Endothelial cell of umbilical vein (primary cell): Measurements from ENCODE around the gene MBTD1. TPM values are rescaled to one million over a fixed set of nuclear protein-coding genes. Genes with fewer than 3 reads are reported as not detected.

Source experiments
- BruUV-seq: library from RNA; stranded (reverse); fragments of 400-500 nt; replicated peaks from 2 replicates; lab custom pipeline; 2021; lab: Mats Ljungman, UMichigan
- CTCF ChIA-PET: fragments of 300-600, 350-600 bp; sonication (Branson Sonifier 250); formaldehyde crosslinking; loops from one replicate; lab custom pipeline; 2021; ENCODE audit warnings: antibody characterized with exemption, inconsistent platforms; lab: Charles Lee
- POLR2A ChIA-PET: fragments of 300-600, 350-600 bp; sonication (Branson Sonifier 250); formaldehyde crosslinking; loops from one replicate; lab custom pipeline; 2021; ENCODE audit warnings: antibody characterized with exemption, inconsistent platforms; lab: Charles Lee
- DNase-seq: peaks from one replicate; pipeline ENCODE4 v3.0.0-alpha.2; 2011; ENCODE audit warnings: low read depth, low spot score
- FAIRE-seq: peaks from 2 replicates; lab custom pipeline; 2011; peaks lifted over from hg19 to GRCh38; lab: Jason Lieb, UNC
- H2AFZ ChIP-seq: 2 replicates; pipeline ENCODE4 v1.6.0; 2012; ENCODE audit warnings: low read depth, low read length, control low read depth, inconsistent platforms
- H3K27ac ChIP-seq: 2 replicates; pipeline ENCODE4 v1.5.1; 2011; ENCODE audit warnings: low read depth, mild to moderate bottlenecking, control low read depth, low read length, moderate library complexity; ENCODE audit not compliant: insufficient read depth
- H3K27me3 ChIP-seq, 2 experiments: 2 replicates each; pipeline versions ENCODE4 v1.6.0 to v1.6.1; 2011; ENCODE audit warnings: low read length in 2 of 2, mixed read lengths in 1 of 2; ENCODE audit not compliant: control insufficient read depth in 2 of 2, insufficient read depth in 2 of 2
- H3K36me3 ChIP-seq, 2 experiments: 2 replicates in 1 of 2; 3 replicates in 1 of 2; pipeline ENCODE4 v1.5.1; 2011; ENCODE audit warnings: low read length in 2 of 2, mild to moderate bottlenecking in 1 of 2, moderate library complexity in 1 of 2; ENCODE audit not compliant: control insufficient read depth in 2 of 2, insufficient read depth in 2 of 2; ENCODE audit errors: extremely low read depth in 1 of 2
- H3K4me1 ChIP-seq: 3 replicates; pipeline ENCODE4 v1.5.1; 2011; ENCODE audit warnings: mild to moderate bottlenecking, low read length; ENCODE audit not compliant: control insufficient read depth, insufficient read depth; ENCODE audit errors: extremely low read depth
- H3K4me2 ChIP-seq: 2 replicates; pipeline ENCODE4 v1.6.1; 2011; ENCODE audit warnings: low read length, control low read depth, mixed read lengths; ENCODE audit not compliant: insufficient read depth
- H3K4me3 ChIP-seq, 3 experiments: fragments of 200-600 bp in 1 of 3; sonication (generic), shearing (Covaris generic) in 1 of 3; replicated peaks in 1 of 3; 2 replicates each; pipeline ENCODE4 v1.5.1; 2011 to 2016; ENCODE audit warnings: control low read depth in 3 of 3, low read length in 3 of 3, mild to moderate bottlenecking in 2 of 3, inconsistent platforms in 1 of 3, low read depth in 1 of 3, moderate library complexity in 1 of 3; ENCODE audit not compliant: insufficient read depth in 1 of 3
- H3K79me2 ChIP-seq: 2 replicates; pipeline ENCODE4 v1.6.0; 2012; ENCODE audit warnings: low read length, inconsistent platforms; ENCODE audit not compliant: control insufficient read depth, insufficient read depth
- H3K9ac ChIP-seq: replicated peaks from 2 replicates; pipeline ENCODE3; 2011; ENCODE audit warnings: low read length, control low read depth; ENCODE audit not compliant: insufficient read depth; ENCODE audit errors: extremely low read depth
- H3K9me1 ChIP-seq: replicated peaks from 3 replicates; pipeline ENCODE4 v1.6.0; 2011; ENCODE audit warnings: mild to moderate bottlenecking, low read length; ENCODE audit not compliant: control insufficient read depth, insufficient read depth; ENCODE audit errors: extremely low read depth
- H3K9me3 ChIP-seq: replicated peaks from 2 replicates; pipeline ENCODE4 v1.5.1; 2012; ENCODE audit warnings: low read length, inconsistent platforms; ENCODE audit not compliant: control insufficient read depth, insufficient read depth
- H4K20me1 ChIP-seq: replicated peaks from 2 replicates; pipeline ENCODE3; 2011; ENCODE audit warnings: mild to moderate bottlenecking, low read length; ENCODE audit not compliant: control insufficient read depth, insufficient read depth; ENCODE audit errors: extremely low read depth
- EZH2 ChIP-seq: IDR thresholded peaks from 2 replicates; pipeline ENCODE4 v1.6.1; 2012; ENCODE audit warnings: borderline replicate concordance, low read depth, mild to moderate bottlenecking, moderate library complexity, low read length, inconsistent platforms; ENCODE audit not compliant: severe bottlenecking
- FOS ChIP-seq: IDR thresholded peaks from 2 replicates; pipeline ENCODE4 v1.6.1; 2011; ENCODE audit warnings: mild to moderate bottlenecking, low read length, moderate library complexity, borderline replicate concordance; ENCODE audit not compliant: insufficient read depth
- GATA2 ChIP-seq: IDR thresholded peaks from 2 replicates; pipeline ENCODE4 v1.7.0; 2011; ENCODE audit warnings: low read depth, mild to moderate bottlenecking, moderate library complexity, mixed read lengths, low read length; ENCODE audit not compliant: insufficient read length, insufficient read depth
- JUN ChIP-seq: IDR thresholded peaks from 2 replicates; pipeline ENCODE4 v1.6.1; 2011; ENCODE audit warnings: borderline replicate concordance, low read depth; ENCODE audit not compliant: insufficient read length, insufficient read depth
- MAX ChIP-seq: IDR thresholded peaks from 2 replicates; pipeline ENCODE4 v1.6.1; 2011; ENCODE audit not compliant: insufficient read depth, insufficient read length
- MYC ChIP-seq: IDR thresholded peaks from one replicate; pipeline ENCODE4 v1.6.1; 2011; ENCODE audit warnings: mild to moderate bottlenecking, low read depth, low read length
- POLR2A ChIP-seq: IDR thresholded peaks from 2 replicates; pipeline ENCODE4 v1.6.1; 2012; ENCODE audit warnings: low read depth, mild to moderate bottlenecking, control low read depth, low read length
- POLR2AphosphoS5 ChIP-seq: IDR thresholded peaks from 2 replicates; pipeline ENCODE4 v1.6.1; 2012; ENCODE audit warnings: low read depth, mild to moderate bottlenecking, control low read depth, low read length, moderate library complexity; ENCODE audit not compliant: insufficient read depth
- dilution Hi-C: fragments of 300-500 bp; cut with MboI; formaldehyde crosslinking; loops from one replicate; pipeline ENCODE4 v1.15.0; 2019; ENCODE audit warnings: low sequenced_read_pairs; ENCODE audit not compliant: extremely low pct_ligation_motif_present
- intact Hi-C: fragments of 100-400 bp; cut with micrococcal nuclease; formaldehyde crosslinking; loops from one replicate; pipeline ENCODE4 v1.10.0; 2022
- polyA plus RNA-seq, 4 experiments: library from polyadenylated mRNA; depleted of rRNA in 3 of 4; stranded (reverse) in 3 of 4; unstranded in 1 of 4; fragments of >200 nt; gene quantifications; 2 replicates each; pipeline versions ENCODE4 v1.2.1 to v1.2.3, GENCODE V29; 2011 to 2012; ENCODE audit warnings: missing spikeins in 1 of 4
- total RNA-seq: library from RNA; stranded (reverse); gene quantifications from 2 replicates; pipeline ENCODE4 v1.2.3, GENCODE V29; 2021
- TF ChIP-seq, protein P1 (sequence below), 2 donors: IDR thresholded peaks; 1 replicate in 1 of 2; 2 replicates in 1 of 2; pipeline ENCODE4 v1.5.1; 2011; ENCODE audit warnings: low read length in 2 of 2, mild to moderate bottlenecking in 2 of 2, moderate library complexity in 2 of 2, control low read depth in 1 of 2, inconsistent platforms in 1 of 2, low read depth in 1 of 2; ENCODE audit not compliant: insufficient read depth in 1 of 2; ENCODE audit errors: extremely low read depth in 1 of 2

Gene MBTD1
- total and polyA plus RNA-seq, 2 donors (not counting 3 experiments of a cell fraction or from before 2014, with no cell fraction given), result 4.8 to 14.0 TPM

- H3K9ac ChIP-seq, result no peak overlapping the region
- dilution Hi-C loops (no loop called here), intact Hi-C loops (no loop called here)
- ChIA-PET POLR2A (no interaction called here), CTCF (no interaction called here)
- no peak overlapping the region for H3K4me3 ChIP-seq
- DNase-seq, result no peak
- no peak overlapping the region for H2AFZ ChIP-seq
- H3K4me1 ChIP-seq, result peaks cover 2% of the 10 kb centered on the region
- H3K9me3 ChIP-seq, result no peaks in the 10 kb centered on the region
- no peak for FAIRE-seq
- no peaks in the 10 kb centered on the region for H3K27me3 ChIP-seq
- no peak for TF ChIP-seq MAX
- no peak for TF ChIP-seq GATA2
- no peak for TF ChIP-seq MYC
- TF ChIP-seq, protein P1, sequence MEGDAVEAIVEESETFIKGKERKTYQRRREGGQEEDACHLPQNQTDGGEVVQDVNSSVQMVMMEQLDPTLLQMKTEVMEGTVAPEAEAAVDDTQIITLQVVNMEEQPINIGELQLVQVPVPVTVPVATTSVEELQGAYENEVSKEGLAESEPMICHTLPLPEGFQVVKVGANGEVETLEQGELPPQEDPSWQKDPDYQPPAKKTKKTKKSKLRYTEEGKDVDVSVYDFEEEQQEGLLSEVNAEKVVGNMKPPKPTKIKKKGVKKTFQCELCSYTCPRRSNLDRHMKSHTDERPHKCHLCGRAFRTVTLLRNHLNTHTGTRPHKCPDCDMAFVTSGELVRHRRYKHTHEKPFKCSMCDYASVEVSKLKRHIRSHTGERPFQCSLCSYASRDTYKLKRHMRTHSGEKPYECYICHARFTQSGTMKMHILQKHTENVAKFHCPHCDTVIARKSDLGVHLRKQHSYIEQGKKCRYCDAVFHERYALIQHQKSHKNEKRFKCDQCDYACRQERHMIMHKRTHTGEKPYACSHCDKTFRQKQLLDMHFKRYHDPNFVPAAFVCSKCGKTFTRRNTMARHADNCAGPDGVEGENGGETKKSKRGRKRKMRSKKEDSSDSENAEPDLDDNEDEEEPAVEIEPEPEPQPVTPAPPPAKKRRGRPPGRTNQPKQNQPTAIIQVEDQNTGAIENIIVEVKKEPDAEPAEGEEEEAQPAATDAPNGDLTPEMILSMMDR (IDR thresholded peaks at IDR 0.05; ENCODE audit: extremely low read depth in 1 of 2, insufficient read depth in 1 of 2, low read depth in 1 of 2, low read length in 2 of 2), result no peak
- TF ChIP-seq JUN, result no peak
- no peak for TF ChIP-seq FOS
- no peak for TF ChIP-seq EZH2
- no peak for TF ChIP-seq POLR2A
- TF ChIP-seq POLR2AphosphoS5, result no peak
- H3K9me1 ChIP-seq, result no peaks in the 10 kb centered on the region
- no peak overlapping the region for H3K27ac ChIP-seq
- no TSS peak for BruUV-seq
- peaks cover 8 to 13% of the 10 kb centered on the region in 2 experiments for H3K36me3 ChIP-seq
- no peak overlapping the region for H3K4me2 ChIP-seq
- no peaks in the 10 kb centered on the region for H3K79me2 ChIP-seq
- no peaks in the 10 kb centered on the region for H4K20me1 ChIP-seq
Observed at GRCh38 chr17:51189628-51190027, 70.2 kb downstream of the MBTD1 start.
